HG03378 (cell line): ENCODE measurements around the gene CCR7.

Experiments used
- ATAC-seq: cut with Tn5 transposase; IDR thresholded peaks from one replicate; pipeline ENCODE4 v1.9.1; 2021; ENCODE audit warnings: mild to moderate bottlenecking, moderate library complexity; ENCODE audit not compliant: unreplicated experiment

Gene CCR7

DNA sequence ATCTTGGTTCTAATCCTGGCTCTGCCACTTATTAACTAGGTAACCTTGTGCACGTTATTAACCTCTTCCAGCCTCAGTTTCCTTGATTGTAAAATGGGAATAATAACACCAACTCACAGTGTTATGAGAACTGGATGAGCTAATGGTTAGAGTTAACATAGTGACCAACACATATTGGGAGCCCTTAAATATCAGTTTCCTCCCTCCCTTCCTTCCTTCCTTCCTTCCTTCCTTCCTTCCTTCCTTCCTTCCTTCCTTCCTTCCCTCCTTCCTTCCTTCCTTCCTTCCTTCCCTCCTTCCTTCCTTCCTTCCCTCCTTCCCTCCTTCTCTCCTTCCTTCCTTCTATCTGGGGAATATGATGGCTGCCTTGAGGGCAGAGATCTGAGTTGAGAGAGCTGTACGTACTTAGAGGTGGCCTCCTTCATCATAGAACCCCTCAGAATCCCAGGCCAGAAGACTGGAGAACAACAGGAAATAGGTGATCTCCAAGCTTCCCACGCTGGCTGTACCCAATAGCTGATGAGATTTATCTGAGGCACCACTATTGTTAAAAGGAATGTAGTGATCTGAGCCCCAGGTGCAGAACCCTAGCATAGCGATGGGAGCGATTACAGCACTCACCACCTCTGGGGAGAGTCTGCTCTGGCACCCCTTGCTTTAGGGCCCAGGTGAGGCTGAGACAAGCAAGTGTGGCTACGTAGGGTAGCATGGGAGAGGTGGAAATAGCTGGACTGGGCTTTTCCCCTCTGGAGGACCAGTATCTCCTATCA is 26.2 kb downstream of the CCR7 start:
- ATAC-seq, result no peak

DNA sequence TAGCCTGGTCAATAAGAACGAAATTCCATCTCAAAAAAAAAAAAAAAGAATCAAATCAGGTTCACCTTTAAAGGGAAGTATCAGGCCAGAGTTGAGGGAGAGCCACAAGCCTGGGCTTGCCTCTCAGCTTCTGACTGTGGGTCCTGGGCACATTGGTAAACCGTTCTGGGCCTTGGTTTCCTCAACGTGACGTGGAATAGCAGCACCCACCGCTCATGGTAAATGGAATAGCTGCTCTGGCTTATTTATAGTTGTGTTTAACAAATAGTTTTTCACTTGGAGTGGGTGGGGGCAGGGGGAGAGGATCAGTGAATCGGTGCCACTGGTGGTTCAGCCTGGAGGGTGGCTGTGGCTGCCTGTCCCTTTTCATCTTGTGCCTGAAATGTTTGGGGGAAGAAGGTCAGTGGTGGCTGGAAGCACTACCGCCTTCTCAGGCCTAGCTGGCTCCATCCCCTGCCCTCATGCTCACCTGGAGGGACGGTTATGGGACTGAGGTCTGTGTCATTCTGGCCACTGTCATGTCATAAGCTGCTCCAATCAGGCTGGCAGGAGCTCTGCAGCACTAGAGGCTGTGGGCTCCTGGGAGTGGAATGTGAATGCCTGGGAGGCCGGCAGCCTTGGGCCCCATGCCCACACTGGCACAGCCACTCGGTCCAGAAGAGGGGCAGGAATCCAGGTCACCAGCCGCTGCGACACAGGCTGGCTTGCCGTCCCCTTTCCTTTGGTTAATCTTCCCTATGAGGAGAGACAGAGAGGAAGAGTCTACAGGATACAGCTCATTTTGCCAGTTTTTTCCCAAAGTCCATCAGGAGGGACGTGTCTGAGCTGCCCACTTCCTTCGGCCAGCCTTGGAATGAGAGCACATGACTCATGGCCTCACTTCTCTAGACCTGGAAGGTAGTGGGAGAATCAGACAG is 27.0 kb downstream of the CCR7 start:
- ATAC-seq, result no peak

DNA sequence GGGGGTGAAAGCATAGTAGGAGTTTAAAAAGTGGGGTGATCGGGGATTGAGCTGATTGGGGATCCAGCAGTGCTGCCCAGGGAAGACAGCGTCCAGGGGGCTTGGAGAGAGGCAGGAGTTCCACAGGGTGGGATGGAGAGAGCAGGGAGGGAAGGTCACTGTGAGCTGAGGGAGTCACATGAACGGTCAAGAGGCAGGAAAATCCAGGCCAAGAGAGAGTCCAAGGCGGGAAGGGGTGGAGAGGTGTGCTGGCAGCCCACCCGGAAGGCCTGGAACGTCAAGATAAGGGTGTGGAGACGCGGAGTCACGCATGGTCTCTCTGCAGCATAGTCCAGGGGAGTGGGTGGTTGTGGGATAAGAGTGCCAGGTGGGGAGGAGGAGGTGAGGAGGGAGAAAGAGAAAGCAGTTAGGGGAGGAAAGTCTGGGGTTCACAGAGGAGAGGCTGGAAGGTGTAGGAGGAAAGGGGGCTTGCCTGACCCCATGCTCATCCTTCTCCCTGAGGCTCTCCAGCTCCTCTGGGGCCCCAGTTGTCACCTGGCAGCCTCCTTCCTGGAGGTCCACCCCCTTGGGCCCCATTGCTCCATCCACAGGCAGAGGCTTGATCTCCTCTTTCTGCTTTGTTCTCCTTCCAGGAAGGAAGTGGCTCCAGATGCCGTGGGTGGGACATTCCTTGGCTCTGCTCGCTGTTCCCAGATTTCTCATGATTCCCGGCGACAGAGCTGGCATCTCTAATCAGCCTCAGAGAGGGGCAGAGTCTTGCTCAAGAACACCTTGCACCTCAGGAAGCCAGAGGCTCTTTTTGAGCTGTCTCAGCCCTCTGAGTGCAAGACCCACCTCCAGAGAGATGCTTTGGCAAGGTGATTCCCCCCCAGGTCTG is 28.7 kb downstream of the CCR7 start:
- no peak for ATAC-seq

DNA sequence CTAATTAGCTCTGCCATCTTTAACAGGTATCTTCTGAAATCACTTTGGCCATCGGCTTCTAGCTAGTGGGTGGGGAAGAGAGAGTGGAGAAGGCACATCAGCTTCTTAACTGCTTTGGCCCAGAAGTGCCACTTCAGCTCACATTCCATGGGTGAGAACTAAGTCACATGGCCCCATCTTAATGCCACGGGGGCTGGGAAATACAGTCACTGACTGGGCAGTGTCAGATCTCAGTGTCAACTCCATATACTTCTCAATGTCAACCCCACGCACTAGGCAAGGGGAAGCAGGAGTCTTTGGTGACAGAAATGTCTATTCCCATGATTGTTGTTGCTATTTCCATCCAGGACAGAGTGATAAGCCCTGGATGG is 29.4 kb downstream of the CCR7 start:
- no peak for ATAC-seq

DNA sequence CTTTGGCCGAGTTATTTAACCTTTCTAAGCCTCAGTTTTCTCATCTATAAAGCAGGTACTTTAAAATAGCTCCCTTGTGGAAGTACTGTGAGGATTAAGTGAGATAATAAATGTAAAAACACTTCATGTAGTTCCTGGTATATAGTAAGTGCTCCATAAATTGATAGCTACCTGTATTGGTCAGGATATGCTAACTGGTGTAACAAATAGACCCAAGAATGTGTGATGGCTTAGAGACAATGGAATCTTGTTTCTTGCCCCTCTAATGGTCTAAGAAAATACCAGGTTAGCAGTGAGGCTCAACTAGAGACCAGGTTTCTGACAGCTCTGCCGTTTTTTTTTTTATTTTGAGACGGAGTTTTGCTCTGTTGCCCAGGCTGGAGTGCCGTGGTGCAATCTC is 29.8 kb downstream of the CCR7 start:
- ATAC-seq, result no peak

DNA sequence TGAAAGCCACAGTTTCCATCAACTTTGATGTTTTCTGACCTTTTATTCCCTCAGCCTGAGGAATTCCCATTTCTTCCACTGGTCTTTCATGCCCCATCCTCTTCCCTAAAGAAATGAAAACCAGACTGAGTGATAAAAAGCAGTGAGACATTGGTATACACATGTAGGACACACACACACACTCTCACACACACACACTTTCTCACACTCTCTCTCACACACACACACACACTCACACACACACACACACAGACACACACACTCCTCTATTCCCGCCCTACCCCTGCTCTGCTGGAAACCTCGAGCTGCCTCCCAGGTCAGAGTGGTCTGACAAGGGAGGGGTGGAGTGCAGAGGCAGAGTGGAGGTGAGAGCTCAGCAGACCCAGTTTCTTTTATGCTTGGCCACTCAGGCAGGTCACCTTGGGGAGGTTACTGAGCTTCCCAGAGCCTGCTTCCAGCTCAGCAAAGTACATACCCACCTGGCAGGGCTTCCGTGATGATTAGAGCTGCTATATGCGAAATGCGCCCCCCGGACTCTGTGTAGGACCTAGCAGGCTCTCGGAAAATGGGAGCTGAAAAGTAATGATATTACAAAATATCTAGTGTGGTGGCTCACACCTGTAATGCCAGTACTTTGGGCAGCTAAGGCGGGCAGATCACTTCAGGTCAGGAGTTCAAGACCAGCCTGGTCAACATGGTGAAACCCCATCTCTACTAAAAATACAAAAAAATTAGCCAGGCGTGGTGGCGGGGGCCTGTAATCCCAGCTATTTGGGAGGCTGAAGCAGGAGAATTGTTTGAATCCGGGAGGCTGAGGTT is 30.7 kb downstream of the CCR7 start:
- no peak for ATAC-seq

DNA sequence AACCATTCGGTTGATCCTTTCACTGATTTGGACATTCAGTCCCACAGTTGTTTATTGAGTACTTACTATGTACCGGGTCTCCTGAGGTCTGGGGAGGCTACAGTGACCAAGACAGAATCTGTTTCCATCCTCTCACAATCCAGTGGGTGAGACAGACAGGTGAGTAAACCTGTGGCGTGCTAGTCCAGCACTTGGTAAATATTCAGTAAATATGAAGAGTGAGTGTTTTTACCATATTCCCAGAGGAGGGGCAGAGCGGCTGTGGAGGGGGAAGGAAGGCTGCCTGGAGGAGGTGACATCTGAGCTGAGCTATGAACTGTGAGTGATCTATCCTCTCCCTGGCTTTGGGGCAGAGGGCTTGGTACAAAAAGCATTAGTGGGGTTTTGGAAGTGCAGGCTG is 31.4 kb downstream of the CCR7 start:
- ATAC-seq, result no peak

DNA sequence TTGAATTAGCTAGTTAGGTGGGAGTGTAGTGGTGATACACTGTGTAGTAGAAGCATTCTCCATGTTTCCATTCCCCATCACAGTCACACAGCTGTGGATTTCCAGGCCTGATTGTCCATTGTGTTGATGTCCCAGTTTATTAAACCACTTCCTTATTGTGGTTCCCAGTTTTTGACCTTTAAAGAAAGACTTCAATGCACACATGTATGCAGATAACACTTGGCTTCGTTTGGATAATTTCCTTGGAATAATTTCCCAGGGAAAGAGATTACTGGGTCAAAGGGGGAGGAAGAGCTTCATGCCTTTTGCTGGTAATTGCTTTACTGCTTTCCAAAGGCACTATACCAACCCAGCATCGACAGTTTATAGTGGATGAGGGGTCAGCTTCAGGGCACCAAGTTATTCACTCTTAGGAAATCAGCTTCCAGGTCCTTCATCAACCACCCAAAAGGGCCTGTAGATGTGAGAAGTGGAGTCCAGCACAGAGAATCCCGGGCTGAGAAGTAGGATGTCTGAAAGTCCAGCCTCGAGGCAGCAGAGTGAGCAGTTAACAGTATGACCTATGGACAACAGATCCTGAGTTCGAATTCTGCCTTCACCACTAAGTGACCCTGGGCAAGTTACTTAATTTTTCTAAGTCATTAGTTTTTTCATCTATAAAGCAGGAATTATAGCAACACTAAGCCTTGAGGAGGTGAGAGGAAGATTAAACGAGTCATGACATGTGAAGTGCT is 32.6 kb downstream of the CCR7 start:
- no peak for ATAC-seq

DNA sequence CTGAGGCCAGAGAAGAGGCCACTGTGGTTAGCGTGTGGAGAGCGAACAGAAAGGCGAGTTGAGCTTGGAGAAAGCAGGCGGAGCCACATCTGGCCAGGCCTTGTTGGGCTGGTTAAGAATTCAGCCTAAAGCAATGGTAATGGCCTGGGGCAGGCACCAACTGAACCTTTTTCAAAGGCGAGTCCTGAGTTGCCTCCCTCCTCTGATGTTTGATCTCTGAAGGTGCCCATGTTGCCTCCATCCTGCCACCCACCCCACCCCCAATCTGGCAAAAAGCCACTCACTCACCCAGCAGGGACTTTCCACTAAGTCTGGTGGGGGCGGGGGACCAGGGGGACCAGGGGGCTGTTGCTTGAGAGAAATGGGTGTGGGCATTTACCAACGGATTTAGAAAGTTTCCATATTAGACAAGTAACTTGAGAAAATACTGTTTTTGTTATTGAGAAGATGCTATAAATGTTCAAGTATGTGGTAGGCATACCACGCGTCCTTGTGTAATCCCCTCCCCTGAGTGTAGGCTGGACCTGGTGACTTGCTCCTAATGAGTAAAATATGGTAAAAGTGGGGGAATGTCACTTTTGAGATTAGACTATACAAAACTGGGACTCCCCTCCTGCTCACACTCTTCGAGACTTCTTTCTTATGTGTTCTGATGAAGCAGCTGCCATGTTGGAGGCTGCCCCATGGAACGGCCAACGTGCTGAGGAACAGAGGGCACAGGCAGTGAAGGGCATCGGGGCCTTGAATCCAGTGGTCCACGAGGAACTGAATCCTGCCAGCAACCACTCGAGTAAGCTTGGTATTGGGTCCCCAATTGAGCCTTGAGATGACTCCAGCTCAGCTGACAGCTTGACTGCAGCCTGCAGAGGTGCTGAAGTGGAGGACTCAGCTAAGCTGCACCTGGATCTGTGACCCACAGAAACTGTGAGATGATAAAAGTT is 34.0 kb downstream of the CCR7 start:
- no peak for ATAC-seq

DNA sequence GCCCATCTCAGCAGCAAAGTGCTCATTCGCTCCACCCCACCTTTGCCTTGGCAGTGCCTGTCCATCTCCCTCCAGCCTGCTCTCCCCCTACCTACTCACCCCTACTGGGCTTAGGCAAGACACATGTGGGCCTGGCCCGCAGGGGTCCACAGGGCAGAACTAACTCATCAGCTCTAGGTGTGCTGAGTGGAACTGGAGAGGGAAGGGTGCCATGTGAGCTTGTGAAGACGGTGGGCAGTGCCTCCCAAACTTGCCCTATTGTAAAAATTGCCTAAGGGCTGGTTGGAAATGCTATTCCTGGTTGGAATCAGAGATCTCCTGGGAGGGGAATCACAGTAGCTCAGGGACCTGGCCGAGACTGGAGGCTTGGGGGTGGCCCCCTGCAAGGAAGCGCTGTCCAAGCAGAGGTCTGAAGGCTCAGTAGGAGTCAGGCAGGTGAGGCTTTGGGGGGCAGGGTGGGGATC is 34.7 kb downstream of the CCR7 start:
- ATAC-seq, result no peak

DNA sequence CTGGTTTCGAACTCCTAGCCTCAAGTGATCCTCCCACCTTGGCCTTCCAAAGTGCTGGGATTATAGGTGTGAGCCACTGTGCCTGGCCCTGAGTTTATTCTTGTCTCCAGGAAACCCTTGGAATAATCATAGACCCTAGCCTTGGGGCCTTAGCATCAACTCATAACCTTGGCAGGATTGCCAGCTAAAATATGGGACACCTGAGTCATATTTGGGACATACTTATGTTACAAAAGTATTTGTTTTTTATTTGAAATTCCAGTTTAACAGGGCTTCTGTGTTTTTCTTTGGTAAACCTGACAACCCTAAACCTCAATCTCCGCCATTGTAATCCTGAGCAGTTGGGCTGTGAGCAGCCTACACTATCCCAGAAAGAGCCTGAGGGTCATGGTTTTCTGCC is 35.3 kb downstream of the CCR7 start:
- no peak for ATAC-seq

DNA sequence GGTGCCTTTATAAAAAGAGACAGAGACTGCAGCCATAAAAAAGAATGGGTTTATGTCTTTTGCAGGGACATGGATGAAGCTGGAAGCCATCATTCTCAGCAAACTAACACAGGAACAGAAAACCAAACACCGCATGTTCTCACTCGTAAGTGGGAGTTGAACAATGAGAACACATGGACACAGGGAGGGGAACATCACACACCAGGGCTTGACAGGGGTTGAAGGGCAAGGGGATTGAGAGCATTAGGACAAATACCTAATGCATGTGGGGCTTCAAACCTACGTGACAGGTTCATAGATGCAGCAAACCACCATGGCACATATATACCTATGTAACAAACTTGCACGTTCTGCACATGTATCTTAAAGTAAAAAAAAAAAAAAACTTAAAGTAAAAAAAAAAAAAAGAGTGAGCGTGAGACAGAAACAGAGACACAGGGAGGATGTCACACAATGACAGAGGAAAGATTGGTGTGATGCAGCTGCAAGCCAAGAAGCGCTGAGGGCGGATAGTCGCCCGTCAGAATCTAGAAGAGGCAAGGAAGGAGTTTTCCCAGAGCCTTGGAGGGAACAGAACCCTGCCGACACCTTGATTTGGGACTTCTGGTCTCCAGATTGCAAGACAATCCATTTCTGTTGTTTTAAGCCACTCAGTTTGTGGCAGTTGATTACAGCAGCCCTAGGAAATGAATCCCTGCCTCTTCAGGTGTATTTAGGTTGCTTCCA is 36.4 kb downstream of the CCR7 start:
- ATAC-seq, result no peak

DNA sequence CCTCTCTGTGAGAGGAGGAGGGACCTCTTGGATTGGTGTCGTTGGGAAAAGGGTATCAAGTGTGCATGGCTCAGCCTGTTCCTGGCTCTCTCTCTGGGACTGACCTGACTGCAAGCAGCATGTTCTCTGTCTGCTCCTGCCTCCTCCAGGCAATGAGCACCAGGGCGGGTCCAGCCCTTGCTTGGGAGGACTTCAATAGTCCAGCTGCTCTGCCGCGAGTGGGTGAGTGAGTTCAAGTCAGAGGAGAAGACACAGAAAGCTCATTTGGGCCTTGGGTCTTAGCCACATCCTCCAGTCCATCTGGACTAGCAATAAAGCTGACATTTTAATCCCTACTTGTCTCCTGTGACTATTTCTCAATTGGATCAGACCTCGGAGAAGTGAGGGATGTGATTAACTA is 38.6 kb downstream of the CCR7 start:
- no peak for ATAC-seq

DNA sequence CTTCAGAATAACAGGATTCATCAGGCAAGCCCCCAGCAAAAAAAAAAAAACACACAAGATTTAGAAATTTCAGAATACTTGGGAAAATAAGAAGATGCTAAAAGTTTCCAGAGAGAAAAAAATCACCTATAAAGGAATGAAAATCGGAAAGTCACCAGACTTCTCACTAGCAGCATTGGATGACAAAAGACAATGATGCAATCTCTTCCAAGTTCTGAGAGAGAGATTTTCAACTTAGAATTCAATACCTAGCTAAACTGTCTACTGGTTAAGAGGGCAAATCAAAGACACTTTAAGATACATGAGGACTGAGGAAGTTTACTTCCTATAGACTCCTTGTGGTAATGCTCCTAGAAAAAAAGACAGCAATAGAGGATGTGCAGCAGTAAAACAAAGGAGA is 40.0 kb downstream of the CCR7 start:
- no peak for ATAC-seq

DNA sequence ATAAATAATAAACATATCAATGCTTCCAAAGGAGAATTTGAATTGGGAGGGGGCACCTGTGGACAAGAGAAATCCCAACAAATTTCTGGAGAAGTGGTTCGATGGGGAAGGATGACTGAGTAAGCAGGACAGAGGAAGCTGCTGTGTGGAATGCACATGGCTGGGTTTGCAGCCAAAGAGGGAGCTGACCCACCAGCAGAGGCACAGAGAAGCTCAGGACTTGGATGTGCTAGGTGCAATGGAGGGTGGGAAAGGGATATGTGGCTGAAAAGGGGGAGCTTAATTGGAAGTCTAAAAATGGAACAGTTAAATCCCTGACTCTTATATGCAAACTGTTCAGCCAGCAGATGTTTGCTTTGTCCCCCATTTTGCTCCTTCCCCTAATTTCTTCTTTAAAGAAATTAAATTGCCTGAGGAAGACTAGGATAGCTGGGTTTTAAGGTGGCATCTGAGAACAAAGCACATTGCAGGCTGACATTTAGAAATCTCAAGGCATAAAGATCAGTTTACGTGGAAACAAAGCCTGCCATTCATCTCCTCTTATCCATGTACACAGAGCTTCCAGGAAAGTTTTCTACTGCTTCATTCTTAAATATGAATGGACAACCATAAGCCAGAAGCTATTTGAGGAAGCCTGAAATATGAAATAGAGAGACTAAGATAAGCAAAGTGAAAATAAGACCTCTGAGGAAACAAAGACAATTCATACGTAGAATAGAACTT is 40.9 kb downstream of the CCR7 start:
- ATAC-seq, result no peak

DNA sequence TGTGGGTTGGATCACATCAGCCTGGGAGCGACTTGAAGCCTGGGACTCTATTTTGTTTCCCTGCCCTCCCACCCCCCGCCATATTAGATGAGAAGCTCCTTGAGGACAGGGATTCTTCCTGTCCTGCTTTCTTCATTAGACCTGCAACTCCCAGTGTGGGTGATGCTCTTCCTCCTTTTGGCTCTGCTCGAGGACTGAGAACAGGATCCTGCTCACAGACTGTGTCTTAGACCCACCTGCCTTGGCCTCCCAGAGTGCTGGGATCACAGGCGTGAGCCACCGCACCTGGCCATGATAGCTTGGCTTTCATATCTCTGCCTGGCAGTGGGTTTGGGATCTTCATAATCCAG is 42.3 kb downstream of the CCR7 start:
- no peak for ATAC-seq

DNA sequence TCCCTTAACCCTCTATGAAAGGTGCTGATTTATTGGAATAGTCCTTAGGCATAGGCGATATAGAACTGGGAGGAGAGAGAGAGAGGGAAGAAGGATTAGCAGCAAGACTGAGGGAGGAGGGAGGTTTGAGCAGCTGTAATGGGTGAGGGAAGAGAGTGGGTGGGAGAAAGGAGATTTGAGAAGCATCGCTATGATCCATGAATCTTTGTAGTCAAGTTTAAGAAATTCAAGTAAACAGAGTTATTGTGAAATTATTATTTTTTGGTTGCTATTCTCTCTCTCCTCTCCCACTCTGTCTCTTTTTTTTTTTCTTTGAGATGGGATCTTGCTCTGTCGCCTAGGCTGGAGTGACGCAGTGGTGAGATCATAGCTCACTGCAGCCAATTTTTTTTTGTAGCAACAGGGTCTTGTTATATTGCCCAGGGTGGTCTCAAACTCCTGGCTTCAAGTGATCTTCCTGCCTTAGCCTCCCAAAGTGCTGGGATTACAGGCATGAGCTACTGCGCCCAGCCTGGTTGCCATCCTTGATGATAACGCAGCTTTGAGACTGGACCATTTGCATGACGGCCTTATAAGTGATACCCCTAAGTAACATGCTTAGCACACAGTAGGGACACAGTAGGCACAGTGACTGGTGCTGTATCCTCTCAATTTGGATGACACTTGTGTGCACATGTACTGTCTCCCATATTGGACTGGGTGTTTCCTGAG is 42.9 kb downstream of the CCR7 start:
- no peak for ATAC-seq
